Thyroid gland (tissue), 4 donors: Measurements from ENCODE around the gene TBP.

Experiments used
- POLR2A ChIP-seq, 2 donors: fragments of 450-650 bp; IDR thresholded peaks; one replicate each; pipeline ENCODE4 v1.6.1; 2017; ENCODE audit warnings: antibody characterized with exemption in 2 of 2, mild to moderate bottlenecking in 2 of 2, moderate library complexity in 1 of 2
- TF ChIP-seq, protein P1 (sequence below), 6 experiments: fragments of 200-600 bp in 3 of 6; fragments of 450-650 bp in 3 of 6; sonication (generic) in 3 of 6; IDR thresholded peaks; one replicate each; pipeline ENCODE4 v1.5.1; 2016 to 2019; ENCODE audit warnings: antibody characterized with exemption in 6 of 6, mild to moderate bottlenecking in 2 of 6, inconsistent platforms in 1 of 6, moderate library complexity in 1 of 6

DNA sequence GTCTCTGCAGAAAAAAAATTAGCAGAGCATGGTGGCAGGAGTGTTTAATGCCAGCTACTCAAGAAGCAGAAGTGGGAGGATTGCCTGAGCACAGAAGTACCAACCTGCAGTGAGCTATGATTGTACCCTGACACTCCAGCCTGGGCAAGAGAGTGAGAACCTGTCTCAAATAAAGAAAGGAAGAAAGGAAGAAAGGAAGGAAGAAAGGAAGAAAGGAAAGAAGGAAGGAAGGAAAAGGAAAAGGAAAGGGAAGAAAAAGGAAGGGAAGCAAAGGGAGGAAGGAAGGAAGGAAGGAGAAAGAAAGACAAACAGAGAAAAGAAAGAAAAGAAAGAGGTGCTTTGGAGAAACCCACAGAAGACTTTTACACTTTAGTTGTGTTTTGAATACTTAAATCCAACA is 43.1 kb downstream of the TBP start:
- no peak for TF ChIP-seq POLR2A (IDR thresholded peaks at IDR 0.05)
- TF ChIP-seq, protein P1, sequence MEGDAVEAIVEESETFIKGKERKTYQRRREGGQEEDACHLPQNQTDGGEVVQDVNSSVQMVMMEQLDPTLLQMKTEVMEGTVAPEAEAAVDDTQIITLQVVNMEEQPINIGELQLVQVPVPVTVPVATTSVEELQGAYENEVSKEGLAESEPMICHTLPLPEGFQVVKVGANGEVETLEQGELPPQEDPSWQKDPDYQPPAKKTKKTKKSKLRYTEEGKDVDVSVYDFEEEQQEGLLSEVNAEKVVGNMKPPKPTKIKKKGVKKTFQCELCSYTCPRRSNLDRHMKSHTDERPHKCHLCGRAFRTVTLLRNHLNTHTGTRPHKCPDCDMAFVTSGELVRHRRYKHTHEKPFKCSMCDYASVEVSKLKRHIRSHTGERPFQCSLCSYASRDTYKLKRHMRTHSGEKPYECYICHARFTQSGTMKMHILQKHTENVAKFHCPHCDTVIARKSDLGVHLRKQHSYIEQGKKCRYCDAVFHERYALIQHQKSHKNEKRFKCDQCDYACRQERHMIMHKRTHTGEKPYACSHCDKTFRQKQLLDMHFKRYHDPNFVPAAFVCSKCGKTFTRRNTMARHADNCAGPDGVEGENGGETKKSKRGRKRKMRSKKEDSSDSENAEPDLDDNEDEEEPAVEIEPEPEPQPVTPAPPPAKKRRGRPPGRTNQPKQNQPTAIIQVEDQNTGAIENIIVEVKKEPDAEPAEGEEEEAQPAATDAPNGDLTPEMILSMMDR (IDR thresholded peaks at IDR 0.05) = no peak
